EL (cell line): ENCODE results near the gene UBE3C.
"Not testable (repeated sequence)": the region's sequence is repeated elsewhere in the genome, so short reads cannot be mapped to it uniquely, and the experiment has no call there.

Source experiments
- DNase-seq: peaks from one replicate; pipeline ENCODE4 v3.0.0-alpha.2; 2016

UBE3C gene

DNA sequence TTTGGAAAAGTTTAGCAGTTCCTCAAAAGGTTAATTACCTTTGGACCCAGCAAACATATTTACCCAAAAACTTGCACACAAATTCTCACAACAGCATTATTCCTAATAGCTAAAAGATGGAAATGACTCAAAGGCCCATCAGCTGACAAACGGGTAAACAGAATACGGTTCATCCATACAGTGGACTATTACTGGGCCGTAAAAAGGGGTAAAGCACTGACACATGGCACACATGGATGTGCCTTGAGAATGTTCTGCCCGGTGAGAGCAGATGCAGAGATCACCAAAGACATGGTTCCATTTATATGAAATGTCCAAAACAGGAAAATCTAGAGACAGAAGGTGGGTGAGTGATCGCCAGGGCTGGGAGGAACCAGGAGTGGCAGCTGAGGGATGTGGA, 102.9 kb downstream of the UBE3C start:
- DNase-seq: no peak

GRCh38 chr7:157244516-157245294, 106.0 kb downstream of the UBE3C start:
- no peak for DNase-seq

DNA sequence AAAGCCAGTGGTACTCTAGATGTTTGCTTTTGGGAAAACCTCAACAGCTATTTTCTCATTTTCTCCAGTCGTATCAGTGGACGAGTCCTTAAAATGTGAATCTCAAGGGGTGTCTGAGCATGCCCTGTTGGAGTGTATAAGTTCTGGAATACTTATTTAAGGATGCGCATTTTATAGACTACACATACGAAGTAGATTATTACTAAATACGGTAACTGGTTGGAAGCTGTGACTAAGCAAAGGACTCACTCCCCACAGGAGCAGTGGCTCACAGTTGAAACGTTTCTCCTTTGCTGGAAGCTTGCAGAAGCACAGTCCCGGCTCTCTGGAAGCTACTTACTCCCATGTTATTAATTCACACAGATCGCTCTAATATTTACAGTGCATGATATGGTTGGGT, 107.3 kb downstream of the UBE3C start:
- DNase-seq: no peak

GRCh38 chr7:157248659-157249058, 109.9 kb downstream of the UBE3C start:
- DNase-seq: no peak

GRCh38 chr7:157250605-157251228, 112.0 kb downstream of the UBE3C start:
- peak; percentile 51 for DNase-seq

GRCh38 chr7:157251817-157252216, 113.1 kb downstream of the UBE3C start:
- DNase-seq: not testable (repeated sequence)

GRCh38 chr7:157253850-157254249, 115.1 kb downstream of the UBE3C start:
- no peak for DNase-seq

- not testable (repeated sequence) for DNase-seq
These were observed 116.1 kb downstream of the UBE3C start for GRCh38 chr7:157254781-157255180.

GRCh38 chr7:157255201-157255606, 116.5 kb downstream of the UBE3C start:
- peak; percentile 28 for DNase-seq

DNA sequence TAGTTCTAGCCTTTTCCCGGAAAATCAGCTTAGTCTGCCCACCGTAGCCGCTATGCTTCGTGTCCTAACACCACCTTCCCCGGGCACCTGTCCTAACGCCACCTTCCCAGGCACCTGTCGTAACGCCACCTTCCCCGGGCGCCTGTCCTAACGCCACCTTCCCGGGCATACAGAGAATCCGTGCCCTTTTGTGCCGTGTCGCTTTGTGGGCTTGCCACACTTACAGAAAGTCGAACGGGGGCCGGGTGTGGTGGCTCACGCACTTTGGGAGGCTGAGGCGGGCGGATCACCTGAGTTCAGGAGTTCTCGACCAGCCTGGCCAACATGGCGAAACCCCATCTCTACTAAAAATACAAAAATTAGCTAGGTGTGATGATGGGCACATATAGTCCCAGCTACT, 124.4 kb downstream of the UBE3C start:
- DNase-seq: no peak

- no peak for DNase-seq
These were observed 126.3 kb downstream of the UBE3C start for GRCh38 chr7:157265051-157265450.

DNA sequence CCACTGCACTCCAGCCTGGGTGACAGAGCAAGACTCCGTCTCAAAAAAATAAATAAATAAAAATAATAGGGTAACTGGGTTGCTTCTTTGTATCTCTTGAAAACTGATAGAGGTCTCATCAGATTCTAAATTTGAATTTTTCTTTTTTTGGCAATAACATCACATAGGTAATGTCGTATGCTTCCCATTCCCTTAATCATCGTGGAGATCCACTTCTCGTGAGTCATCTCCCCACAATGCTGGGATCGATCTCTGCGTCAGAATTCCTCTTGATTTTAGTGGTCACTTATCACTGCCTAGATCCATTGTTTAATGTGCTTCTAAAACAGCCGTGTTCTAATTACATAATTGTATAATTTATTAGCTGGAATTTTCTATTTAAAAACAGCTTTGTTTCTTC, 127.5 kb downstream of the UBE3C start:
- peak; percentile 48 for DNase-seq

- no peak for DNase-seq
These were observed 128.8 kb downstream of the UBE3C start for GRCh38 chr7:157267516-157267915.

DNA sequence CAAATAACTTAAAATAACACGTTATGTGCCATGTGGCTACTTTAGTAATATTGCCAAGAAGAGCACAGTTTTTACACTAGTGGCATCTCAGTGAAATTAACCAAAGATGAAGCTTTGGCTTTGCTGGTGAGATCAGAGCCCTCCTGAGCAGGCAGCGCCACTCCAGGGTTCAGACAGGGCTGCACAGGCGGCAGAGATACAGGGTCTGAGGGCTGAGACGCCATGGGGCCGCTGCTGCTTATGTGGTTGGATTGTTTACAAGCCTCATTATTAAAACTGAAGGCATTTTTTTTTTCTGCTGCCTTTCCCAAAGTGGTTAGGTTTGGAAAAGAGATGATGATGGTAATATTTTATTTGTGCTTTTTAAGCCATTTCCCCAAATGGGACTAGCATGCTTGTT, 129.2 kb downstream of the UBE3C start:
- DNase-seq: no peak

GRCh38 chr7:157268540-157268939, 129.8 kb downstream of the UBE3C start:
- DNase-seq: no peak

GRCh38 chr7:157269341-157270059, 130.8 kb downstream of the UBE3C start:
- DNase-seq: no peak

- no peak for DNase-seq
These were observed 131.3 kb downstream of the UBE3C start for GRCh38 chr7:157270060-157270444.

DNA sequence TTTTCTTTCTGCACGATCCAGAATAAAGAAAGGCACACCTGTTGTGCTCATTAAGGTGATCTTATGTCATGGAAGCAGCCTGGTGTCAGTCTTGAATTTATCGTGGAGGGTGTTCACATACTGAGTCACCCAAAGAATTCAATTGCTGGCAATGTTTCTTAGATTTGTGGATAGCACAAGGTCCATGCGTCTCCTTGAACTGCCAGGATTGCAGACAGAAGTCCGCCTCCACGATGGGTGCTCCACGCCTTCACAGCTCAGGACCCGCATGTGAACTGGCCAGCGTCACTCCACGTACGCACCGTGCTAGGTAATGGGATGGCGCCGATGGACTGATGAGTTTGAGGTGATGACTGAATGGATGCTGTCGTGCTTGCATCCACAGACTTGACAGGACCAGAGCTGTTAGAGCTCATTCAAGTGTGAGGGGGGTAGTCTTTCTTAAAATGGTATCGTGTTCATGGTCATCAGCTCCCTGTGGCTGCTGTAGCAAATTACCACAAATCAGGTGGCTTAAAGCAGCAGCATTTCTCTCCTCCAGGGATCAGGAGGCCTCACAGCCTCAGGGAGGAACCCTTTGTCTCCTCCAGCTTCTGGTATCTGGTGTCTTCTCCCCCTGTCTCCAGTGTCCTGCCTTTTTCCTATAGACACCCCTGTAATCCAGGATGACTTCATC, 132.7 kb downstream of the UBE3C start:
- peak; percentile 30 for DNase-seq

DNA sequence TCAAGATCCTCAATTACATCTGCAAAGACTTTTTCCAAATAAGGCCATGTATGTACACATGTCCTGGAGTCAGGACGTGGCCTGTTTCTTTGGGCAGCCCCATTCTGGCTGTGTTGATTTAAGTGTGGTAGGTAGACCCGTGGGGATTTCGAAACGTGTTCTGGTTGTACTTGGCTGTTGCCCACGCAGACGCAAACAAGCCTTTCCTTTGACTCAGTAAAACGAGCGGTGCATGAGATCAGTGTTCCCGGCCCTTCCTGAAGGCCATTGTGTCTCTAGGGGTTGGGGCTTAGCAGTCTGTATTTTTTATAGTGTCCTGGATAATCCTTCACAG, 133.2 kb downstream of the UBE3C start:
- peak; percentile 93 for DNase-seq

DNA sequence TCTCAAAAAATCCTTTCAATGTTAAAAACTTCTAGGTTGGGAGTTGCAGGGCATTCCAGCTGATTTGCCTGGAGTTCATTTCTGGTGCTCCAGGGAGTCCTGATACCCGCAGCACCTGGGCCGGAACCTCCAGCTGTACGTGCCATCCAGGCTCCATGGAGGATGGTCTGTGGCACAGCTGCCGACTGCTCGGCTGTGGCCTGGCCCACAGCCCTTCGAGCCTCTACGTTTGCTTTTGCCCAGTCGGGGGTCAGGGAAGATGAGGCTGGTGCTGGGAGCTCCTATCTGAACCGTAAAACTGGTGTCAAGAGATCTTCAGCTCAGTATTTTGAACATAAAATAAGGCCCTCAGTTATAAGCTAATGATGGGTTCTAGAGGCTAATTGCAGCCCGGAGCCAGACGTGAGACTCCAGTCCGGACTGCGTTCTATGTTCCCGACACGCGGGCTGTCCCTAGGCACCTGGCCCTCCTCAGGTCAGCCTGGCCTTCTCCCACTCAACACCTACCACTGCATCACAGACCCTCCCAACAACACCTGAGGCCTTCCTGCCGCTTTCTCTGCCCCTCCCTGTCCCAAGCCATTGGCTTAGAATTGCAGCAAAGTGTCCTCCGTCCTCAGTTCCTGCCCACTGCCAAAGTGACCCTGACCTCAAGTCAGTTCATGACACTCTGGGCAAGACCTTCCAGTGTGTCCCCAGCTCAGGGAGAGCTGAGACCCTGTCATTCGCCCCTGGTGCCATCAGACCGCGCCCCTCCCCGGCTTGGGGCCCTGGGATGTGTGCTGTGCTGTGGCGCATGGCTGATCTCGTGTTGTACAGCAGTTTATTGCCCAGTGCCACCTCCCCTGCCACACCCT, 133.9 kb downstream of the UBE3C start:
- no peak for DNase-seq

GRCh38 chr7:157273208-157274093, 134.7 kb downstream of the UBE3C start:
- DNase-seq: peak; percentile 68
